H4 (cell line): ENCODE results near the gene CPNE6. TPM values are rescaled to one million over a fixed set of nuclear protein-coding genes. Genes with fewer than 3 reads are reported as not detected.

Experiments used
- total RNA-seq: library from RNA; depleted of rRNA; stranded (reverse); fragments of >200 nt; shearing (Covaris generic); gene quantifications from 2 replicates; pipeline ENCODE4 v1.2.3, GENCODE V29; 2014; rRNA removed

Gene CPNE6
- total RNA-seq, 1 experiment from 2014 or later = not detected

Other genes starting within 250 kb of the CPNE6 start
- gene DHRS4, start 117.8 kb upstream of the CPNE6 start, total RNA-seq = 28.8 and 40.5 TPM in 2 replicates
- gene DHRS4L2, start 82.6 kb upstream of the CPNE6 start, total RNA-seq = 5.5 and 12.0 TPM in 2 replicates
- gene CARMIL3, start 19.6 kb upstream of the CPNE6 start, total RNA-seq = 0.14 TPM in 1 of 2 replicates, not detected in the other
- 14.3 and 16.0 TPM in 2 replicates for gene PCK2, start 22.7 kb downstream of the CPNE6 start, total RNA-seq
- gene DCAF11, start 43.2 kb downstream of the CPNE6 start, total RNA-seq = 53.4 and 78.4 TPM in 2 replicates
- gene NRL, start 43.4 kb downstream of the CPNE6 start, total RNA-seq = 1.0 and 1.6 TPM in 2 replicates
- not detected in 2 replicates for gene FITM1, start 59.1 kb downstream of the CPNE6 start, total RNA-seq
- gene PSME1, start 64.6 kb downstream of the CPNE6 start, total RNA-seq = 584 and 638 TPM in 2 replicates
- 26.7 and 38.1 TPM in 2 replicates for gene EMC9, start 70.0 kb downstream of the CPNE6 start, total RNA-seq
- gene PSME2, start 75.0 kb downstream of the CPNE6 start, total RNA-seq = 346 and 383 TPM in 2 replicates
- 44.3 and 107 TPM in 2 replicates for gene RNF31, start 75.9 kb downstream of the CPNE6 start, total RNA-seq
- gene IRF9, start 89.7 kb downstream of the CPNE6 start, total RNA-seq = 75.0 and 84.3 TPM in 2 replicates
- gene REC8, start 100.5 kb downstream of the CPNE6 start, total RNA-seq = 0.14 and 0.54 TPM in 2 replicates
- 42.7 and 49.3 TPM in 2 replicates for gene IPO4, start 117.3 kb downstream of the CPNE6 start, total RNA-seq
- gene TM9SF1, start 123.9 kb downstream of the CPNE6 start, total RNA-seq = 96.0 and 96.4 TPM in 2 replicates
- not detected in 2 replicates for gene TSSK4, start 134.1 kb downstream of the CPNE6 start, total RNA-seq
- 61.1 and 66.9 TPM in 2 replicates for gene CHMP4A, start 141.9 kb downstream of the CPNE6 start, total RNA-seq
- 35.6 and 36.7 TPM in 2 replicates for gene MDP1, start 144.5 kb downstream of the CPNE6 start, total RNA-seq
- 314 and 338 TPM in 2 replicates for gene NEDD8, start 160.8 kb downstream of the CPNE6 start, total RNA-seq
- gene GMPR2, start 161.4 kb downstream of the CPNE6 start, total RNA-seq = 78.4 and 98.2 TPM in 2 replicates
- 52.2 and 52.3 TPM in 2 replicates for gene TINF2, start 171.1 kb downstream of the CPNE6 start, total RNA-seq
- 0.12 and 0.74 TPM in 2 replicates for gene TGM1, start 191.6 kb downstream of the CPNE6 start, total RNA-seq
- 15.1 and 18.9 TPM in 2 replicates for gene RABGGTA, start 200.0 kb downstream of the CPNE6 start, total RNA-seq
- gene DHRS1, start 228.2 kb downstream of the CPNE6 start, total RNA-seq = 5.8 and 6.0 TPM in 2 replicates
- 5.7 and 6.3 TPM in 2 replicates for gene NOP9, start 228.3 kb downstream of the CPNE6 start, total RNA-seq
- not detected in 2 replicates for gene CIDEB, start 236.4 kb downstream of the CPNE6 start, total RNA-seq
- gene LTB4R2, start 238.6 kb downstream of the CPNE6 start, total RNA-seq = 0.33 and 0.45 TPM in 2 replicates
- 0.39 and 0.41 TPM in 2 replicates for gene LTB4R, start 239.9 kb downstream of the CPNE6 start, total RNA-seq